Measurements from ENCODE around the gene RIPK3. TPM values are rescaled to one million over a fixed set of nuclear protein-coding genes. Genes with fewer than 3 reads are reported as not detected.
A peak's percentile ranks its signal among the peaks of the same experiment; 100 is the strongest.

Gene RIPK3
- total and polyA plus RNA-seq, 2 donors from 2014 or later: 5.1 to 19.5 TPM

DNA sequence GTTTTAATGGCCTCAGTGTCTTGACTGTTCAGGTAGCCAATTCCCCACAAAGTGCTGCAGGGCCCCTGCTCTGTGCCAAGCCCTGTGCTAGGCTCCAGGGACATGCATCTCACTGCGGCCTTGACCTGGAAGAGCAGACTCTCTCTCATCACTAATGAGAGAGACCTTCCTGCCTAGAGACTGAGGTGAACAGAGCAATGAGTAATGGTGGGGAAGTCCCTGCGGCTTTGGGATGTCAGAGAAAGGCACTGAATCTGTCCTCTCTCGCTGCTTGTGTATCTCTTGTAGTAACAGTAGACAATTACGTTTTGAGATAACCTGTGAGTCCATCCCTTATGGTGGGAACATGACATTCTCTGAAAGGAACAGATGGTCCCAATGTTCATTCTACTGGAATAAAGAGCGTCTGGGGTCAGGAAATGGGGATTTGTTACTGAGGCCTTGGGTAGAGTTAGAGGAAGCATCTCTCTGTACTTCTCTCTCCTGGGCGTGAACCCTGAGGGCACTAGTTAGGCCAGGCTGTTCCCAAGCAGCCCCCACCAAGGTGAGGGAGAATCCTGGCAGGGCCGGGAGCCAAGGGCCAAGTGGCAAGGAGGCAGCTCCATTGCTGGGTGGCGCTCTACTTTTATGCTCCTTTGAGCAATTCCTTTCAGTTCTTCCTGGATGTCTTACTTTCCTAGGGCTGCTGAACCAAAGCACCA lies 41.7 kb upstream of the RIPK3 start:
- TF ChIP-seq, protein P1, sequence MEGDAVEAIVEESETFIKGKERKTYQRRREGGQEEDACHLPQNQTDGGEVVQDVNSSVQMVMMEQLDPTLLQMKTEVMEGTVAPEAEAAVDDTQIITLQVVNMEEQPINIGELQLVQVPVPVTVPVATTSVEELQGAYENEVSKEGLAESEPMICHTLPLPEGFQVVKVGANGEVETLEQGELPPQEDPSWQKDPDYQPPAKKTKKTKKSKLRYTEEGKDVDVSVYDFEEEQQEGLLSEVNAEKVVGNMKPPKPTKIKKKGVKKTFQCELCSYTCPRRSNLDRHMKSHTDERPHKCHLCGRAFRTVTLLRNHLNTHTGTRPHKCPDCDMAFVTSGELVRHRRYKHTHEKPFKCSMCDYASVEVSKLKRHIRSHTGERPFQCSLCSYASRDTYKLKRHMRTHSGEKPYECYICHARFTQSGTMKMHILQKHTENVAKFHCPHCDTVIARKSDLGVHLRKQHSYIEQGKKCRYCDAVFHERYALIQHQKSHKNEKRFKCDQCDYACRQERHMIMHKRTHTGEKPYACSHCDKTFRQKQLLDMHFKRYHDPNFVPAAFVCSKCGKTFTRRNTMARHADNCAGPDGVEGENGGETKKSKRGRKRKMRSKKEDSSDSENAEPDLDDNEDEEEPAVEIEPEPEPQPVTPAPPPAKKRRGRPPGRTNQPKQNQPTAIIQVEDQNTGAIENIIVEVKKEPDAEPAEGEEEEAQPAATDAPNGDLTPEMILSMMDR (IDR thresholded peaks at IDR 0.05; ENCODE audit: borderline replicate concordance, extremely low read depth, insufficient read depth): no peak
- Histone ChIP-seq H3K4me3 (ENCODE audit: low read length in 3 of 3) (no peak overlapping the region), H3K27ac (ENCODE audit: low read depth in 2 of 2, low read length in 2 of 2) (no peak overlapping the region), H3K4me1 (ENCODE audit: control insufficient read depth in 2 of 3, insufficient read depth in 2 of 3, low read depth in 1 of 3, low read length in 3 of 3) (no peaks in the 10 kb centered on the region), H3K9ac (ENCODE audit: low read length in 3 of 3) (no peak overlapping the region), H3K27me3 (ENCODE audit: control insufficient read depth, insufficient read depth, low read length) (no peaks in the 10 kb centered on the region), H3K9me3 (ENCODE audit: control insufficient read depth in 2 of 3, insufficient read depth in 1 of 3, low read length in 3 of 3) (no peaks in the 10 kb centered on the region), H3K36me3 (ENCODE audit: control insufficient read depth in 2 of 3, insufficient read depth in 3 of 3, low read length in 3 of 3) (peaks cover 0 to 2% (median 0%) of the 10 kb centered on the region in 3 donors)
- FAIRE-seq (no peak), DNase-seq (peak in 1 of 5 donors; percentile 63)
- intact Hi-C loops (cut with DNase I): no loop called here

DNA sequence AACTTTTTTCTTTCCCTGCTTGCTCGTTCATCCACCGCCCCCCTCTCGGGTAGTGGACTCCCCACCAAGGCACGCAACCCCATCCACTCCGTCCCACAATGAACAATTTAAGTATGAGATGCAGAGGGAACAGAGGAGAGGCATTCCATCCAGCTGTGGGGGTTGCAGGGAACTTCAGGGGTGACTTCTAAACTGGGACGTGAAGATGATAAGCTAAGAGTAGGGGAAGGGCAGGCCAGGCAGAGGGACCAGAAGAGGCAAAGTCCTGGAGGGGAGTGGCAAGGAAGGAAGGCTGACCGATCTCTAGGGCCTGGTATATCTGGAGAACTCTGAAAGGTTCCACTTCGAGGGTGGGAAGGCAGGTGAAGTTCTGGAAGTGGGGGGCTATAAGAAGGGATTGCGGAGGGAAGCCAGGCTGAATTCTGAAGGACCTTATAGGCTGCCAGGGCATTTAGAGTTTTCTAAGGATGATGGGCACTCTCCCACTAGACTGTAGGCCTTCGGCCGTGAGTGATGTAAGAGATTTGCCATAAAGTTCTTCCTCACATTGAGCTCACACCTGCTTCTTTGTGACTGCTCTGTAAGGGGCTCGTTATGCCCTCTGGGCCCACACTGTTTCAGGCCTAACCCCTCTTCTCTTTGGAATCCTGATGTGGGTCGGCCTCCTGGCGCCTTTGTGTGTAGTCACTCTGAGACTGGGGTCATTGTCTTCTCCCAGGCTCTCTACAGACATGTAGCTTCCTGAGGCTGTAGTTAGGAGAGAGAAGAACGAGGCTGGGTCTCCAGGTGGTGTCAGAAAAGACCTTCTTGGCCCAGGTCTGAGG lies 40.3 kb upstream of the RIPK3 start:
- Histone ChIP-seq H3K4me1 (ENCODE audit: control insufficient read depth in 2 of 3, insufficient read depth in 2 of 3, low read depth in 1 of 3, low read length in 3 of 3) (no peaks in the 10 kb centered on the region), H3K27ac (ENCODE audit: low read depth in 2 of 2, low read length in 2 of 2) (no peak overlapping the region), H3K36me3 (ENCODE audit: control insufficient read depth in 2 of 3, insufficient read depth in 3 of 3, low read length in 3 of 3) (peaks cover 0 to 2% (median 0%) of the 10 kb centered on the region in 3 donors), H3K4me3 (ENCODE audit: low read length in 3 of 3) (no peak overlapping the region), H3K9me3 (ENCODE audit: control insufficient read depth in 2 of 3, insufficient read depth in 1 of 3, low read length in 3 of 3) (no peaks in the 10 kb centered on the region), H3K9ac (ENCODE audit: low read length in 3 of 3) (no peak overlapping the region), H3K27me3 (ENCODE audit: control insufficient read depth, insufficient read depth, low read length) (no peaks in the 10 kb centered on the region)
- peak in 1 of 5 donors; percentile 17 for DNase-seq
- no peak for FAIRE-seq
- intact Hi-C loops (cut with DNase I): loop anchor here (10.0 kb wide), 1 partner anchor 45 kb away; the partner anchor contains the start of genes CBLN3 and KHNYN
- TF ChIP-seq, protein P1 (IDR thresholded peaks at IDR 0.05; ENCODE audit: borderline replicate concordance, extremely low read depth, insufficient read depth): no peak

DNA sequence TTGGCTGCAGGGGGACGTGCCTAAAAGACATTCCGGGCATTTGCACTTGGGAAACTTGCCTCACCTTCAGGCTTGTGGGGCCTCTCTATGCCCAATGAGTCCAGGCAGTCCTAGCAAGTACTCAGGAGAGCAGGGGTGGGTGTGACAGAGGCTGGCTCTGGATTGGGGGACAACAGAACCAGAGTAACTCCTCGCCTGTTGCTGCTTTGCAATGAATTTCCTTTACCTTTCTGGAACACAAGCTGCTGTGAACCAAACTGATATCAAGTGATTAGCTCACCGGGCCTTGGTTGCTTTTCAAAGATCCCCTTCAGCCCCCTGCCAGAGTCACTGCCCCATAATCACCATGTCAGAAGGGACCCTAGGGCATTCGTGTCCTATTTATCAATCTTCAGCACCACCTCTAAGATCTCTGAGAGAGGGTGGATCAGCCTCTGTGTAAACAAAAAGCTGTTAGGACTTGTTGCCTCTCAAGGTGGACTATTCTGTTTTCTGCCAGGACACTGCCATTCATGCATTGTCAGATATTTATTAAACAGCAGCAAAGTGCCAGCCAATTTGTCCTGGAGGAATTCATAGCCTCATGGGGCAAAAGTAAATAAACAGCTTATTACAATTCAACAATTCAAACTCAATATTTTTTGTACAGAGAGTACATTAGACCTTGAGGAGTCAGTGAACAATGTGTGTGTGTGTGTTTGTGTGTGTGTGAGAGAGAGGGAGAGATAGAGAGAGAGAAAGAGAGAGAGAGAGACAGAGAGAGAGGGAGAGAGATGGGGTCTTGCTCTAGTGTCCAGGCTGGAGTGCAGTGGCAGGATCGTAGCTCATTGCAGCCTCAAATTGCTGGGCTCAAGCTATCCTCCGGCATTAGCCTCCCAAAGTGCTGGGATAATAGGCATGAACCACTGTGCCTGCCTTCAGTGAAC lies 39.5 kb upstream of the RIPK3 start:
- TF ChIP-seq, protein P1 (IDR thresholded peaks at IDR 0.05; ENCODE audit: borderline replicate concordance, extremely low read depth, insufficient read depth): no peak
- no peak for DNase-seq
- Histone ChIP-seq H3K27me3 (ENCODE audit: control insufficient read depth, insufficient read depth, low read length) (no peaks in the 10 kb centered on the region), H3K4me1 (ENCODE audit: control insufficient read depth in 2 of 3, insufficient read depth in 2 of 3, low read depth in 1 of 3, low read length in 3 of 3) (no peaks in the 10 kb centered on the region), H3K4me3 (ENCODE audit: low read length in 3 of 3) (no peak overlapping the region), H3K27ac (ENCODE audit: low read depth in 2 of 2, low read length in 2 of 2) (no peak overlapping the region), H3K9ac (ENCODE audit: low read length in 3 of 3) (no peak overlapping the region), H3K9me3 (ENCODE audit: control insufficient read depth in 2 of 3, insufficient read depth in 1 of 3, low read length in 3 of 3) (no peaks in the 10 kb centered on the region), H3K36me3 (ENCODE audit: control insufficient read depth in 2 of 3, insufficient read depth in 3 of 3, low read length in 3 of 3) (peaks cover 0 to 2% (median 0%) of the 10 kb centered on the region in 3 donors)
- intact Hi-C loops (cut with DNase I): loop anchor here (10.0 kb wide), 1 partner anchor 46 kb away; the partner anchor contains the start of genes CBLN3 and KHNYN
- FAIRE-seq: no peak

Data from kidney (tissue), 14 donors.